ENCODE results near the gene KCNQ1OT1.

KCNQ1OT1 gene

DNA sequence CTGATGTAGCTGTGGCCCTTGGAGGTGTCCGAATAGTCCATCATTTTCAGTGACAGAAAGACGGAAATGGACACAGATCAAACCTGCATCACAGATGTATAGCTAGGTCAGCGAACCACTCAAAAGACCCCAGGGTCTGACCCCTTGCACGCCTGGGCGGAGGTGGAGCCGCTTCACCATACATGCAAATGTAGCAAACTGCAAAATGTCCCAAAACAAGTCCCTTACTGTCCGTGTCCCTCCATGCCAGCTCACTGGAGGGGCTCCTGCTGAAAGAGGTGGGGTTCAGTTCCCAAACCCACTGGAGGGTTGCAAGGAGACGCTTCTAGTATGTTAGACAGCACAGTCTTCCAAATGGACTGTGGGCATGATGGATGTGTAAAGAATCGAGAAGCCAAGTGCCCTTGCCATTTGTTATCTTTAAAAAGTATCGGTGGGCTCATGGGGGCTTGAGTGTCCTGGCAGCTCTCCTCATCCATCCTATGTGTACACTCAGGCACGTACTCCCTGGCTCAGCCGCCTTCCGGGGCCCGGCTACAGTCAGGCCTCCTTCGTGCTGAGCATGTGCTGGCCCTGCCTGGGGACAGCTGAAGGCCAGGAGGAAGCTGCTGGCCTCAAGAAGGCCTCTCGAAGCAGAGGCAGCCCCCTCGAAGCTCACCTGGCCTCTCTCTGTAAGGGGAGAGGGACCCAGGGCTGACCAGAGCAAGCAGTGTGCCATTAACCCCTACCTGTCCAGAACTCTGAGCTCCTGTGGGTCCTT lies 20.2 kb upstream of the KCNQ1OT1 start (continued):
- TF ChIP-seq ZBTB1 (tag by site-specific recombination; IDR thresholded peaks at IDR 0.05): no peak
- no peak for TF ChIP-seq ZNF701 (tag by site-specific recombination; IDR thresholded peaks at IDR 0.05)
- no peak for TF ChIP-seq ZNF19 (tag by site-specific recombination; IDR thresholded peaks at IDR 0.05; ENCODE audit: low read depth)
- TF ChIP-seq, protein P1, sequence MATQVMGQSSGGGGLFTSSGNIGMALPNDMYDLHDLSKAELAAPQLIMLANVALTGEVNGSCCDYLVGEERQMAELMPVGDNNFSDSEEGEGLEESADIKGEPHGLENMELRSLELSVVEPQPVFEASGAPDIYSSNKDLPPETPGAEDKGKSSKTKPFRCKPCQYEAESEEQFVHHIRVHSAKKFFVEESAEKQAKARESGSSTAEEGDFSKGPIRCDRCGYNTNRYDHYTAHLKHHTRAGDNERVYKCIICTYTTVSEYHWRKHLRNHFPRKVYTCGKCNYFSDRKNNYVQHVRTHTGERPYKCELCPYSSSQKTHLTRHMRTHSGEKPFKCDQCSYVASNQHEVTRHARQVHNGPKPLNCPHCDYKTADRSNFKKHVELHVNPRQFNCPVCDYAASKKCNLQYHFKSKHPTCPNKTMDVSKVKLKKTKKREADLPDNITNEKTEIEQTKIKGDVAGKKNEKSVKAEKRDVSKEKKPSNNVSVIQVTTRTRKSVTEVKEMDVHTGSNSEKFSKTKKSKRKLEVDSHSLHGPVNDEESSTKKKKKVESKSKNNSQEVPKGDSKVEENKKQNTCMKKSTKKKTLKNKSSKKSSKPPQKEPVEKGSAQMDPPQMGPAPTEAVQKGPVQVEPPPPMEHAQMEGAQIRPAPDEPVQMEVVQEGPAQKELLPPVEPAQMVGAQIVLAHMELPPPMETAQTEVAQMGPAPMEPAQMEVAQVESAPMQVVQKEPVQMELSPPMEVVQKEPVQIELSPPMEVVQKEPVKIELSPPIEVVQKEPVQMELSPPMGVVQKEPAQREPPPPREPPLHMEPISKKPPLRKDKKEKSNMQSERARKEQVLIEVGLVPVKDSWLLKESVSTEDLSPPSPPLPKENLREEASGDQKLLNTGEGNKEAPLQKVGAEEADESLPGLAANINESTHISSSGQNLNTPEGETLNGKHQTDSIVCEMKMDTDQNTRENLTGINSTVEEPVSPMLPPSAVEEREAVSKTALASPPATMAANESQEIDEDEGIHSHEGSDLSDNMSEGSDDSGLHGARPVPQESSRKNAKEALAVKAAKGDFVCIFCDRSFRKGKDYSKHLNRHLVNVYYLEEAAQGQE (tag by site-specific recombination; IDR thresholded peaks at IDR 0.05): no peak
- TF ChIP-seq ZNF521 (tag by site-specific recombination; IDR thresholded peaks at IDR 0.05): no peak
- TF ChIP-seq ZNF629 (tag by site-specific recombination; IDR thresholded peaks at IDR 0.05): no peak
- TF ChIP-seq ZNF555 (tag by site-specific recombination; conservative IDR thresholded peaks at IDR 0.05): no peak

DNA sequence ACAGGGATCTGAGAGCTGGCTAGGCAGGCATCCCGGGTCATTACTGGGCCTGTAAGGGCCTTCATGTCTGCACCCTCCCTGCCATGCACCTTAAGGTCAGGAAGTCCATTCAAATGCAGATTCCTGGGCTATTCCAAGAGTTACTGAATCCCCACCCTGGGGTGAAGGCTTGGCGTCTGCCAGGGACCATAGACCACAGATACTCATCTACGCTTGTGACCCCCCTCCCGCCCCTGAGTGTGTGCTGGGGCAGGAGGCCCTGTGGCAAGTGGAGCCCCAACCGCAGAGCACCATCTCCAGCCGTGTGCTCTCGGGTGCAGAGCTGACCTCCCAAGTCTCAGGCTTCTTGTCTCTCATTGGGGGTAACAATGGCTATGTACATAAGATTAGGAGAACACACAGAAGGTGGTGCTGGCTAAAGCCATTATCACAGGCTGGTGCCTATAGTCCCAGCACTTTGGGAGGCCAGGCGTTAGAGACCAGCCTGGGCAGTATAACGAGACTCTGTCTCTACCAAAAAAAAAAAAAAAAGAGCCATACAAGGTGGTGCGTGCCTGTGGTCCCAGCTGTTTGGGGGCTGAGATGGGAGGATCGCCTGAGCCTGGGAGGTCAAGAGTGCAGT lies 19.1 kb upstream of the KCNQ1OT1 start:
- Histone ChIP-seq H3K9me3 (ENCODE audit: control insufficient read depth, insufficient read depth, low read depth, low read length) (no peaks in the 10 kb centered on the region), H3K27ac (ENCODE audit: extremely low read depth, low read depth, low read length) (no peak overlapping the region), H3K4me3 (ENCODE audit: low read depth, low read length) (no peak overlapping the region), H3K36me3 (ENCODE audit: control insufficient read depth in 2 of 2, insufficient read depth in 1 of 2, low read length in 2 of 2) (no peaks in the 10 kb centered on the region), H3K4me1 (ENCODE audit: control insufficient read depth, insufficient read depth, low read length) (no peaks in the 10 kb centered on the region)
- ChIA-PET CTCF (no interaction called here), POLR2A (no interaction called here)
- TF ChIP-seq HOXD13 (CRISPR knock-in tag; IDR thresholded peaks at IDR 0.05; ENCODE audit: borderline replicate concordance) (no peak), MEIS1 (CRISPR knock-in tag; IDR thresholded peaks at IDR 0.05; ENCODE audit: borderline replicate concordance) (no peak), ZNF184 (tag by site-specific recombination; IDR thresholded peaks at IDR 0.05) (no peak), ZNF37A (tag by site-specific recombination; IDR thresholded peaks at IDR 0.05) (no peak), ZNF560 (tag by site-specific recombination; IDR thresholded peaks at IDR 0.05; ENCODE audit: borderline replicate concordance) (no peak), ZNF146 (tag by site-specific recombination; IDR thresholded peaks at IDR 0.05) (no peak), ZSCAN16 (tag by site-specific recombination; IDR thresholded peaks at IDR 0.05) (no peak), ZNF48 (tag by site-specific recombination; IDR thresholded peaks at IDR 0.05) (no peak), ZNF221 (tag by site-specific recombination; IDR thresholded peaks at IDR 0.05; ENCODE audit: borderline replicate concordance) (no peak), ZNF530 (tag by site-specific recombination; IDR thresholded peaks at IDR 0.05; ENCODE audit: low read depth) (no peak), ZNF501 (tag by site-specific recombination; IDR thresholded peaks at IDR 0.05) (no peak), ZNF529 (tag by site-specific recombination; IDR thresholded peaks at IDR 0.05; ENCODE audit: insufficient replicate concordance) (no peak)
- TF ChIP-seq, protein P2, sequence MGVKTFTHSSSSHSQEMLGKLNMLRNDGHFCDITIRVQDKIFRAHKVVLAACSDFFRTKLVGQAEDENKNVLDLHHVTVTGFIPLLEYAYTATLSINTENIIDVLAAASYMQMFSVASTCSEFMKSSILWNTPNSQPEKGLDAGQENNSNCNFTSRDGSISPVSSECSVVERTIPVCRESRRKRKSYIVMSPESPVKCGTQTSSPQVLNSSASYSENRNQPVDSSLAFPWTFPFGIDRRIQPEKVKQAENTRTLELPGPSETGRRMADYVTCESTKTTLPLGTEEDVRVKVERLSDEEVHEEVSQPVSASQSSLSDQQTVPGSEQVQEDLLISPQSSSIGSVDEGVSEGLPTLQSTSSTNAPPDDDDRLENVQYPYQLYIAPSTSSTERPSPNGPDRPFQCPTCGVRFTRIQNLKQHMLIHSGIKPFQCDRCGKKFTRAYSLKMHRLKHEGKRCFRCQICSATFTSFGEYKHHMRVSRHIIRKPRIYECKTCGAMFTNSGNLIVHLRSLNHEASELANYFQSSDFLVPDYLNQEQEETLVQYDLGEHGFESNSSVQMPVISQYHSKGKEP (tag by site-specific recombination; IDR thresholded peaks at IDR 0.05): no peak
- TF ChIP-seq, protein P1 (tag by site-specific recombination; IDR thresholded peaks at IDR 0.05): no peak
- TF ChIP-seq, protein P3, sequence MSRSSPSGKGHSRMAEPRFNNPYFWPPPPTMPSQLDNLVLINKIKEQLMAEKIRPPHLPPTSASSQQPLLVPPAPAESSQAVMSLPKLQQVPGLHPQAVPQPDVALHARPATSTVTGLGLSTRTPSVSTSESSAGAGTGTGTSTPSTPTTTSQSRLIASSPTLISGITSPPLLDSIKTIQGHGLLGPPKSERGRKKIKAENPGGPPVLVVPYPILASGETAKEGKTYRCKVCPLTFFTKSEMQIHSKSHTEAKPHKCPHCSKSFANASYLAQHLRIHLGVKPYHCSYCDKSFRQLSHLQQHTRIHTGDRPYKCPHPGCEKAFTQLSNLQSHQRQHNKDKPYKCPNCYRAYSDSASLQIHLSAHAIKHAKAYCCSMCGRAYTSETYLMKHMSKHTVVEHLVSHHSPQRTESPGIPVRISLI (tag by site-specific recombination; IDR thresholded peaks at IDR 0.05): no peak
- TF ChIP-seq, protein P4, sequence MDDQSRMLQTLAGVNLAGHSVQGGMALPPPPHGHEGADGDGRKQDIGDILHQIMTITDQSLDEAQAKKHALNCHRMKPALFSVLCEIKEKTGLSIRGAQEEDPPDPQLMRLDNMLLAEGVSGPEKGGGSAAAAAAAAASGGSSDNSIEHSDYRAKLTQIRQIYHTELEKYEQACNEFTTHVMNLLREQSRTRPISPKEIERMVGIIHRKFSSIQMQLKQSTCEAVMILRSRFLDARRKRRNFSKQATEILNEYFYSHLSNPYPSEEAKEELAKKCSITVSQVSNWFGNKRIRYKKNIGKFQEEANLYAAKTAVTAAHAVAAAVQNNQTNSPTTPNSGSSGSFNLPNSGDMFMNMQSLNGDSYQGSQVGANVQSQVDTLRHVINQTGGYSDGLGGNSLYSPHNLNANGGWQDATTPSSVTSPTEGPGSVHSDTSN (CRISPR knock-in tag; IDR thresholded peaks at IDR 0.05): no peak
- TF ChIP-seq, protein P5, sequence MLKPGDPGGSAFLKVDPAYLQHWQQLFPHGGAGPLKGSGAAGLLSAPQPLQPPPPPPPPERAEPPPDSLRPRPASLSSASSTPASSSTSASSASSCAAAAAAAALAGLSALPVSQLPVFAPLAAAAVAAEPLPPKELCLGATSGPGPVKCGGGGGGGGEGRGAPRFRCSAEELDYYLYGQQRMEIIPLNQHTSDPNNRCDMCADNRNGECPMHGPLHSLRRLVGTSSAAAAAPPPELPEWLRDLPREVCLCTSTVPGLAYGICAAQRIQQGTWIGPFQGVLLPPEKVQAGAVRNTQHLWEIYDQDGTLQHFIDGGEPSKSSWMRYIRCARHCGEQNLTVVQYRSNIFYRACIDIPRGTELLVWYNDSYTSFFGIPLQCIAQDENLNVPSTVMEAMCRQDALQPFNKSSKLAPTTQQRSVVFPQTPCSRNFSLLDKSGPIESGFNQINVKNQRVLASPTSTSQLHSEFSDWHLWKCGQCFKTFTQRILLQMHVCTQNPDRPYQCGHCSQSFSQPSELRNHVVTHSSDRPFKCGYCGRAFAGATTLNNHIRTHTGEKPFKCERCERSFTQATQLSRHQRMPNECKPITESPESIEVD (tag by site-specific recombination; IDR thresholded peaks at IDR 0.05): no peak

Measured in HEK293 (cell line).